Posterior vena cava (tissue), 2 donors: ENCODE results near the gene AEBP1. TPM values are rescaled to one million over a fixed set of nuclear protein-coding genes. Genes with fewer than 3 reads are reported as not detected.

Source experiments
- DNase-seq: peaks from one replicate; pipeline ENCODE4 v3.0.0-alpha.2; 2020; ENCODE audit warnings: low spot score
- intact Hi-C, 2 donors: fragments of 100-400 bp; cut with DNase I; formaldehyde crosslinking; loops; one replicate each; pipeline versions ENCODE4 v1.14.1 to v1.14.2; 2022 to 2023
- microRNA-seq, 2 donors: library from miRNA; unstranded; fragments of <30 nt; microRNA quantifications; one replicate each; pipeline ENCODE4 v1.2.0, GENCODE V29; 2020 to 2021; ENCODE audit warnings: borderline microRNAs expressed in 2 of 2
- total RNA-seq, 2 donors: library from RNA; stranded (reverse); fragmentation: NEBNext Ultra II Directional; extraction: Animal tissue kit (Norgen Biotek cat#: 25700); gene quantifications; one replicate each; pipeline ENCODE4 v1.2.1, GENCODE V29; 2021
- donor health status: DM: yes; HTN: yes; CAD: no.
- donor health status: DM: yes; HTN: yes; CAD: no.

The AEBP1 gene
- total RNA-seq, 2 donors from 2014 or later = 783 to 919 TPM

DNA sequence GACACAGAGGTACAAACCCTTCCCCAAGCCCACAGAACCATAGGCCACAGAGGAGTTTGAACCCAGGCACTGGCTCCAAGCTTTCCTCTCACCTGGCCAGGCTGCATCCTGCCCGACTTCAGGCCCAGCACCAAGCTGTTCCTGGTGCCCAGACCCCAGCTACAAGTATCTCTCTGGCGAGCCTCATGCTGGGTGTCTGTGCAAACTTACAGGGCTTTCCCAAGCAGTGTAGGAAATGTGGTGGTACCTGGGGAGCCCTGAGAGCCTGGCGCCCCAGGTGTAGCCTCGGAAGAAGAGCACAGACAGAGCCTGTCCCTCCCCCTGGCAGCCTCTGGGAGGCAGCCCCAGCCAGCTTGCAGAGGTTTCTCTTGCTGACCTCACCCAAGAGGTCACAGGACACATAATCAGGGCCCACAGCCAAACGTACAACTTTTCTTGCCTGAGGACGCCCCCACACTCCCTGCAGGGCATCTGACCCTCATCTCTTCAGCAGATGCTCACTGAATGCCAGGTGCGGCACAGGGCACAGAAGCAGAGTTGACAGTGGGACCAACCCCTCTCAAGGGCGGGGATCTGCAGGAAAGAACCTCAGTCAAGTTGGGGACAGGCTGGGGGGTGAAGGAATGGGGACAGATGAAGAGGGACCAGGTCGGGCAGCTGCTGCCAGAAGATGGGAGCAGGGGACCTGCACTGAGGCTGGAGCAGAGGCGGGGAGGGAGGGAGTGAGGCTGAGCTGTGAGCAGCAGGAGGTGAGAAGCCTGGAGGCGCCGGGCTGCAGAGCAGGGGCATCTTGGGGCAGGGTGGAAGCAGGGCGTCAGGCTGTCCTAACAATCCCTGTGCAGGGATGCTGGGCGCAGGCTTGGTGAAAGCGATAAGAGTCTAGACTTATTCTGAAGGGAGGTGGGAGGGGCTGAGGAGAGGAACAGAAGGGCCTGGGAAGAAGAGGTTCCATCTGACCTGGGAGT is 53.3 kb downstream of the AEBP1 start:
- intact Hi-C loops = no loop called here
- DNase-seq = peak; percentile 74

- intact Hi-C loops = no loop called here
- peak; percentile 74 for DNase-seq
These were observed 54.1 kb downstream of the AEBP1 start for GRCh38 chr7:44158096-44158872.

DNA sequence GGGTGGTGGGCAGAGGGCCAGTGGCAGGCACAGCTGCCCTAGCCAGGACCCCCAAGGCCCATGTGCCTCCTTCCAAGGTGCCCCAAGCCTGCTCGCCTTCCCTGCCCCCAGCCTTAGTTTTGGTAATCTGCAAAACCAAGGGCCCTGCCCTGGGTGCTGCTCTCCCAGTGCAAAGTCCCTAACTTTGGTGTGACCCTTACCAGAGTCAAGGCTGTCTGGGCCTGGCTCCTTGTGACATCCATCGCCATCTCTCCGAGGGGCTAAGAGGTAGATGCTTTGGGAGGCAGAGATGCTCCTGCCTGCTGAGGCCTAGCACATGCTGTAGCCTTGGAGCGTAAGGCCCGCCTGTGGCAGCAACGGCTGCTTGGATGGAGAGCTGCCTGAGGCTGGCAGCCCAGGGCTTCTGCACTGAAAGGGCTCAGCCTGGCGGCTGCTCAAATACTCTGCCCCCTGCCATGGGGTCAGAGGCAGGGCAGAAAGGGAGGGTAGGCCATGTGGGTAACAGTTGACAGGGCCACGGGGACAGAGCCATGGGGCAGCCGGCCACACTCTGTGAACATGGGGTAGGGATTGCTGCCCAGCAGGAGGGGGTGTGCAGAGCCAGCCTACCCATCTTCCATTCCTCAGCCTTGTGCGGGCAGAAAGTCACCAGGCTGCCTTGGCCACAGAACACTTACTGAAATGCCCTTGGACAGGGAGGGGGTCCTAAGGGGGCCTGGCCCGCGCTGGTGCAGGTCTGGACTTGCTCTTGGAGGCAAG is 54.9 kb downstream of the AEBP1 start:
- intact Hi-C loops = no loop called here
- peak; percentile 61 for DNase-seq

- peak; percentile 52 for DNase-seq
- intact Hi-C loops = no loop called here
These were observed 55.9 kb downstream of the AEBP1 start for GRCh38 chr7:44159824-44160630.

DNA sequence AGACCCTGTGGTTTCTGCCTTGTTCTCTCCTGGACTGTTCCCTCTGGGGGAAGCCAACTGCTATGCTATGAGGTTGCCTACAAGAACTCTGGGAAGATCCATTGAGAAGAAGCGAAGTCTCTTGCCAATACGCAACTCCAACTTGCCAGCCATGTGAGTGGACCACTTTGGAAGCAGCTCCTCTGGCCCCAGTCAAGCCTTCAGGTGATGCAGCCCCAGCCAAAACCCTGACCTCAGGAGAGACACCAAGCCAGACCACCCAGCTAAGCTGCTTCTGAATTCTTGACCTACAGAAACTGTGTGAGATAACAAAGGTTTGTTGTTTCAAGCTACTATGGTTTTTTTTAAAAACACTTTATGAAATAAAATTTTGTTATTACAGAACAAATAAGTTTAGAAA is 57.2 kb downstream of the AEBP1 start:
- intact Hi-C loops = no loop called here
- no peak for DNase-seq

DNA sequence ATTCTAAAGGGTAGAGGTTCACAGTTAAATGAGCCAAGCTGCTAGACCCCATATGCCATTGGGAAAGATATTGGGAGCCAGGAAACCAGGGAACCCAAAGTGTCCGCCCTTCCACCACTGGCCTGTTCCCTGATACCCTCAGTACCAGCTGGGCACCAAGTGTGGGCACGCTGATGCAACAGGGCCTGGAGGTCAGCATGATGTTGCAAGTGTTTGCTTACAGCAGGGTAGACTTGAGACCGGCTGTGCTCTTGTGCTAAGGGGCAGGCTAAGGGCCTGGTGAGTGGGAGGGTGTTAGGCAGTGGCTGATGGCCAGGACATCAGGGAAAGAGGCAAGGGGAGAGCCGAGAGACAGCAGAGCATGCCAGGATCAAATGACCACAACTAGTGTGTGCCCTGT is 58.0 kb downstream of the AEBP1 start:
- DNase-seq = no peak
- intact Hi-C loops = no loop called here

GRCh38 chr7:44162785-44163395 is 58.7 kb downstream of the AEBP1 start:
- intact Hi-C loops = no loop called here
- DNase-seq = no peak

GRCh38 chr7:44163591-44163990 is 59.4 kb downstream of the AEBP1 start:
- intact Hi-C loops = no loop called here

More at GRCh38 chr7:44163591-44163990, 59.4 kb downstream of the AEBP1 start:
- no peak for DNase-seq

Small RNA genes within 50 kb of the gene (microRNA-seq; reads per million reads assigned to microRNA genes)
- gene MIR6838 = 0.97 to 1.3 reads per million in 2 donors

Other genes with a start within 250 kb of the AEBP1 start
- 10 to 100 TPM; 58.0 to 59.9 TPM for gene MRPS24, start 234.8 kb upstream of the AEBP1 start, total RNA-seq
- 10 to 100 TPM; 27.9 to 37.5 TPM for gene URGCP, start 197.7 kb upstream of the AEBP1 start, total RNA-seq
- gene UBE2D4, start 177.9 kb upstream of the AEBP1 start, total RNA-seq = 10 to 100 TPM; 23.7 to 33.0 TPM
- not detected for gene SPDYE1, start 106.4 kb upstream of the AEBP1 start, total RNA-seq
- gene DBNL, start 59.6 kb upstream of the AEBP1 start, total RNA-seq = 10 to 100 TPM; 82.8 to 91.0 TPM
- gene PGAM2, start 38.8 kb upstream of the AEBP1 start, total RNA-seq = 1 to 10 TPM; 1.6 to 2.1 TPM
- gene POLM, start 21.8 kb upstream of the AEBP1 start, total RNA-seq = 10 to 100 TPM in 1 of 2 donors, 1 to 10 TPM in 1; 9.4 to 16.9 TPM
- 10 to 100 TPM; 39.9 to 60.0 TPM for gene POLD2, start 19.2 kb downstream of the AEBP1 start, total RNA-seq
- 1 to 10 TPM in 1 of 2 donors, not detected in 1; 1.4 TPM for gene MYL7, start 37.0 kb downstream of the AEBP1 start, total RNA-seq
- gene GCK, start 85.1 kb downstream of the AEBP1 start, total RNA-seq = under 1 TPM; 0.51 to 0.81 TPM
- 10 to 100 TPM; 56.7 to 71.8 TPM for gene YKT6, start 96.6 kb downstream of the AEBP1 start, total RNA-seq
- 1 to 10 TPM; 1.2 to 3.5 TPM for gene CAMK2B, start 221.2 kb downstream of the AEBP1 start, total RNA-seq